CD14-positive monocyte (primary cell): ENCODE measurements around the gene CCDC85C. TPM values are rescaled to one million over a fixed set of nuclear protein-coding genes. Genes with fewer than 3 reads are reported as not detected.

Experiments
- DNase-seq, 3 donors: peaks; one replicate each; pipeline ENCODE4 v3.0.0-alpha.2; 2011 to 2022
- H2AFZ ChIP-seq: 2 replicates; pipeline ENCODE4 v1.6.0; 2012; ENCODE audit warnings: mild to moderate bottlenecking, low read depth, low read length, inconsistent platforms; ENCODE audit not compliant: insufficient read depth, poor library complexity, severe bottlenecking
- H3K27ac ChIP-seq, 2 donors: 1 replicate in 1 of 2; 2 replicates in 1 of 2; pipeline ENCODE4 v1.5.1; 2012 to 2013; ENCODE audit warnings: low read length in 2 of 2, control low read depth in 1 of 2, inconsistent platforms in 1 of 2, low read depth in 1 of 2, mild to moderate bottlenecking in 1 of 2
- H3K27me3 ChIP-seq, 2 donors: one replicate each; pipeline versions ENCODE4 v1.6.0 to v1.6.1; 2011 to 2013; ENCODE audit warnings: low read length in 2 of 2; ENCODE audit not compliant: control insufficient read depth in 2 of 2, insufficient read depth in 2 of 2
- H3K36me3 ChIP-seq, 2 donors: replicated peaks in 1 of 2; 1 replicate in 1 of 2; 2 replicates in 1 of 2; pipeline versions ENCODE4 v1.5.1 to v1.6.1; 2012 to 2013; ENCODE audit warnings: low read length in 2 of 2, control low read depth in 1 of 2, inconsistent platforms in 1 of 2, mild to moderate bottlenecking in 1 of 2; ENCODE audit not compliant: insufficient read depth in 2 of 2, control insufficient read depth in 1 of 2
- H3K4me1 ChIP-seq, 2 donors: 1 replicate in 1 of 2; 2 replicates in 1 of 2; pipeline versions ENCODE4 v1.5.1 to v1.6.1; 2012 to 2013; ENCODE audit warnings: low read length in 2 of 2, control low read depth in 1 of 2, inconsistent platforms in 1 of 2, mild to moderate bottlenecking in 1 of 2, moderate library complexity in 1 of 2; ENCODE audit not compliant: insufficient read depth in 2 of 2, control insufficient read depth in 1 of 2
- H3K4me2 ChIP-seq: replicated peaks from 2 replicates; pipeline ENCODE3; 2012; ENCODE audit warnings: low read length, moderate library complexity, mild to moderate bottlenecking; ENCODE audit not compliant: poor library complexity, severe bottlenecking; ENCODE audit errors: extremely low read depth
- H3K4me3 ChIP-seq, 3 experiments: fragments of 200-600 bp in 1 of 3; sonication (generic) in 1 of 3; replicated peaks in 1 of 3; 1 replicate in 2 of 3; 2 replicates in 1 of 3; pipeline ENCODE4 v1.5.1; 2011 to 2013; ENCODE audit warnings: low read length in 3 of 3, mild to moderate bottlenecking in 3 of 3, control low read depth in 2 of 3, low read depth in 2 of 3, inconsistent platforms in 1 of 3, moderate library complexity in 1 of 3
- H3K79me2 ChIP-seq: 2 replicates; pipeline ENCODE4 v1.6.0; 2012; ENCODE audit warnings: mild to moderate bottlenecking, control low read depth, inconsistent platforms, low read length, moderate library complexity; ENCODE audit not compliant: insufficient read depth
- H3K9ac ChIP-seq: 2 replicates; pipeline ENCODE4 v1.6.0; 2017; ENCODE audit warnings: low read length, mild to moderate bottlenecking; ENCODE audit not compliant: insufficient read depth, poor library complexity, severe bottlenecking
- H3K9me3 ChIP-seq, 2 donors: replicated peaks in 1 of 2; 1 replicate in 1 of 2; 2 replicates in 1 of 2; pipeline versions ENCODE4 v1.5.1 to v1.6.1; 2012 to 2013; ENCODE audit warnings: low read length in 2 of 2, control low read depth in 1 of 2; ENCODE audit not compliant: control insufficient read depth in 1 of 2, insufficient read depth in 1 of 2
- H4K20me1 ChIP-seq: 2 replicates; pipeline ENCODE4 v1.6.0; 2012; ENCODE audit warnings: mild to moderate bottlenecking, low read length, control low read depth, moderate library complexity; ENCODE audit not compliant: insufficient read depth
- H3K27ac Mint-ChIP-seq, 7 donors: one replicate each; pipeline ENCODE4 v1.8.0; 2020; ENCODE audit warnings: mild to moderate bottlenecking in 7 of 7, mixed read lengths in 7 of 7, moderate library complexity in 6 of 7, inconsistent platforms in 2 of 7
- H3K27me3 Mint-ChIP-seq, 3 donors: one replicate each; pipeline ENCODE4 v1.8.0; 2021 to 2022; ENCODE audit warnings: low read depth in 3 of 3, mild to moderate bottlenecking in 3 of 3, mixed read lengths in 3 of 3, moderate library complexity in 3 of 3, inconsistent platforms in 1 of 3
- H3K36me3 Mint-ChIP-seq, 2 donors: one replicate each; pipeline ENCODE4 v1.8.0; 2020; ENCODE audit warnings: mixed read lengths in 2 of 2, inconsistent platforms in 1 of 2, mild to moderate bottlenecking in 1 of 2
- H3K4me1 Mint-ChIP-seq: one replicate; pipeline ENCODE4 v1.8.0; 2020; ENCODE audit warnings: mild to moderate bottlenecking, mixed read lengths
- H3K4me3 Mint-ChIP-seq, 2 donors: one replicate each; pipeline ENCODE4 v1.8.0; 2020; ENCODE audit warnings: mild to moderate bottlenecking in 2 of 2, mixed read lengths in 2 of 2, moderate library complexity in 1 of 2
- H3K9me3 Mint-ChIP-seq, 7 donors: one replicate each; pipeline ENCODE4 v1.8.0; 2020 to 2022; ENCODE audit warnings: mixed read lengths in 7 of 7, mild to moderate bottlenecking in 6 of 7, moderate library complexity in 6 of 7, inconsistent platforms in 2 of 7
- CTCF ChIP-seq: fragments of 200-600 bp; IDR thresholded peaks from one replicate; pipeline ENCODE4 v1.8.0; 2022; ENCODE audit warnings: antibody characterized with exemption, mild to moderate bottlenecking
- WGBS: methylation state at CpG from one replicate; pipeline ENCODE4 v1.1.5; 2013; ENCODE audit warnings: missing lambda C conversion rate; ENCODE audit not compliant: insufficient coverage; 5-methylcytosine and 5-hydroxymethylcytosine counted together
- intact Hi-C, 2 donors: fragments of 100-400 bp; cut with micrococcal nuclease; formaldehyde crosslinking; loops; one replicate each; pipeline versions ENCODE4 v1.15.0 to v1.15.1; 2023
- polyA plus RNA-seq, 3 donors: library from polyadenylated mRNA; depleted of rRNA in 1 of 3; unstranded in 2 of 3; stranded (reverse) in 1 of 3; fragments of 300-500 nt in 2 of 3; fragments of >200 nt in 1 of 3; fragmentation: Illumina TruSeq in 2 of 3; gene quantifications; 1 replicate in 2 of 3; 2 replicates in 1 of 3; pipeline ENCODE4 v1.2.3, GENCODE V29; 2012 to 2021

Gene CCDC85C
- polyA plus RNA-seq, 3 donors, result under 0.01 to 0.03 TPM; not detected in 1

- Mint-ChIP-seq H3K9me3 (peaks cover 0 to 5% (median 0%) of the 10 kb centered on the region in 7 donors), H3K36me3 (no peaks in the 10 kb centered on the region), H3K4me1 (peaks cover 5% of the 10 kb centered on the region), H3K27me3 (peaks cover 23 to 45% (median 24%) of the 10 kb centered on the region in 3 donors), H3K27ac (no peak overlapping the region), H3K4me3 (no peak overlapping the region)
- H3K79me2 ChIP-seq, result no peaks in the 10 kb centered on the region
- peaks cover 9 to 28% of the 10 kb centered on the region in 2 donors for H3K27me3 ChIP-seq
- H3K4me3 ChIP-seq, result no peak overlapping the region
- H3K9ac ChIP-seq, result no peak overlapping the region
- no peak overlapping the region for H3K27ac ChIP-seq
- no peaks in the 10 kb centered on the region for H3K9me3 ChIP-seq
- intact Hi-C loops, result no loop called here
- no peaks in the 10 kb centered on the region for H4K20me1 ChIP-seq
- no peak for TF ChIP-seq CTCF
- peaks cover 5 to 12% of the 10 kb centered on the region in 2 donors for H3K4me1 ChIP-seq
- no peaks in the 10 kb centered on the region for H3K36me3 ChIP-seq
- DNase-seq, result no peak
- WGBS, result no CpG with 5 or more reads among the region's 2 CpGs
- H3K4me2 ChIP-seq, result no peak overlapping the region
- no peak overlapping the region for H2AFZ ChIP-seq
Observed at GRCh38 chr14:99608591-99608990, 4.6 kb upstream of the CCDC85C start.

GRCh38 chr14:99606359-99606758 is 2.4 kb upstream of the CCDC85C start:
- no peak for TF ChIP-seq CTCF
- WGBS, result 78% methylated on average over 6 of the region's 7 CpGs
- no peaks in the 10 kb centered on the region for H3K36me3 Mint-ChIP-seq
- Histone ChIP-seq H3K4me1 (peaks cover 5 to 12% of the 10 kb centered on the region in 2 donors), H4K20me1 (no peaks in the 10 kb centered on the region), H3K36me3 (no peaks in the 10 kb centered on the region), H3K79me2 (no peaks in the 10 kb centered on the region), H3K4me2 (no peak overlapping the region), H2AFZ (no peak overlapping the region), H3K9ac (no peak overlapping the region), H3K27ac (no peak overlapping the region), H3K27me3 (peaks cover 18 to 45% of the 10 kb centered on the region in 2 donors), H3K4me3 (no peak overlapping the region), H3K9me3 (no peaks in the 10 kb centered on the region)
- H3K4me3 Mint-ChIP-seq, result peak overlapping the region in 1 of 2 donors; percentile 48
- H3K27me3 Mint-ChIP-seq, result peaks cover 40 to 66% (median 42%) of the 10 kb centered on the region in 3 donors
- peaks cover 0 to 9% (median 2%) of the 10 kb centered on the region in 7 donors for H3K9me3 Mint-ChIP-seq
- H3K4me1 Mint-ChIP-seq, result peaks cover 7% of the 10 kb centered on the region
- DNase-seq, result no peak
- H3K27ac Mint-ChIP-seq, result no peak overlapping the region
- intact Hi-C loops, result no loop called here
